H1 (cell line): ENCODE measurements around the gene GCM1. TPM values are rescaled to one million over a fixed set of nuclear protein-coding genes. Genes with fewer than 3 reads are reported as not detected.

ENCODE experiments used
- CTCF ChIA-PET: fragments of 300-600 bp; sonication (Branson Sonifier 250); formaldehyde crosslinking; loops from one replicate; lab custom pipeline; 2021; ENCODE audit not compliant: partially characterized antibody; lab: Charles Lee
- POLR2A ChIA-PET: fragments of 300-600 bp; sonication (Branson Sonifier 250); formaldehyde crosslinking; loops from one replicate; lab custom pipeline; 2021; ENCODE audit warnings: inconsistent platforms; ENCODE audit not compliant: partially characterized antibody; lab: Charles Lee
- DNase-seq, 2 experiments: peaks; one replicate each; pipeline versions ENCODE4 v3.0.0 to v3.0.0-alpha.2; 2010 to 2022; ENCODE audit warnings: low spot score in 2 of 2, low read depth in 1 of 2, mixed read lengths in 1 of 2
- FAIRE-seq: peaks from 2 replicates; lab custom pipeline; 2011; peaks lifted over from hg19 to GRCh38; lab: Jason Lieb, UNC
- H2AFZ ChIP-seq: 2 replicates; pipeline ENCODE4 v1.8.1; 2012; ENCODE audit warnings: low read length, inconsistent platforms
- H2AK5ac ChIP-seq: 2 replicates; pipeline ENCODE4 v1.6.1; 2013; ENCODE audit warnings: low read depth, low read length
- H2BK120ac ChIP-seq: replicated peaks from 2 replicates; pipeline ENCODE3; 2013; ENCODE audit warnings: low read depth, low read length, inconsistent platforms
- H2BK12ac ChIP-seq: 2 replicates; pipeline ENCODE4 v1.6.1; 2013; ENCODE audit warnings: low read depth, low read length
- H2BK15ac ChIP-seq: 2 replicates; pipeline ENCODE4 v1.6.1; 2013; ENCODE audit warnings: low read length
- H2BK20ac ChIP-seq: 2 replicates; pipeline ENCODE4 v1.6.1; 2013; ENCODE audit warnings: low read length
- H2BK5ac ChIP-seq: 2 replicates; pipeline ENCODE4 v1.6.1; 2013; ENCODE audit warnings: low read depth, low read length
- H3K14ac ChIP-seq: 2 replicates; pipeline ENCODE4 v1.6.1; 2013; ENCODE audit warnings: inconsistent platforms; ENCODE audit not compliant: insufficient read length
- H3K18ac ChIP-seq: 2 replicates; pipeline ENCODE4 v1.6.1; 2013; ENCODE audit warnings: low read length; ENCODE audit errors: extremely low read depth
- H3K23ac ChIP-seq: 2 replicates; pipeline ENCODE4 v1.6.1; 2013; ENCODE audit warnings: inconsistent platforms; ENCODE audit not compliant: insufficient read length
- H3K23me2 ChIP-seq: 2 replicates; pipeline ENCODE4 v1.6.1; 2013; ENCODE audit warnings: low read depth, low read length
- H3K27ac ChIP-seq: 2 replicates; pipeline ENCODE4 v1.6.1; 2011; ENCODE audit warnings: low read depth, low read length, inconsistent platforms
- H3K27me3 ChIP-seq, 4 experiments: replicated peaks in 1 of 4; 1 replicate in 1 of 4; 2 replicates in 3 of 4; pipeline versions ENCODE4 v1.6.1 to v1.8.1; 2011 to 2013; ENCODE audit warnings: low read length in 3 of 4, mild to moderate bottlenecking in 3 of 4, inconsistent platforms in 2 of 4, mixed read lengths in 2 of 4, moderate library complexity in 1 of 4; ENCODE audit not compliant: control insufficient read depth in 3 of 4, insufficient read depth in 3 of 4; ENCODE audit errors: extremely low read depth in 1 of 4
- H3K36me3 ChIP-seq, 4 experiments: 2 replicates each; pipeline versions ENCODE4 v1.6.1 to v1.8.1; 2011 to 2013; ENCODE audit warnings: mild to moderate bottlenecking in 4 of 4, low read length in 3 of 4, moderate library complexity in 2 of 4, control low read depth in 1 of 4, inconsistent platforms in 1 of 4; ENCODE audit not compliant: insufficient read depth in 4 of 4, control insufficient read depth in 2 of 4
- H3K4ac ChIP-seq: replicated peaks from 2 replicates; pipeline ENCODE3; 2013; ENCODE audit warnings: low read length, low read depth, mixed read lengths, inconsistent platforms; ENCODE audit not compliant: insufficient read length
- H3K4me1 ChIP-seq, 4 experiments: replicated peaks in 1 of 4; 1 replicate in 1 of 4; 2 replicates in 3 of 4; pipeline versions ENCODE4 v1.6.1 to v1.8.1; 2011 to 2013; ENCODE audit warnings: low read length in 3 of 4, inconsistent platforms in 2 of 4, mixed read lengths in 1 of 4; ENCODE audit not compliant: insufficient read depth in 4 of 4, control insufficient read depth in 3 of 4
- H3K4me2 ChIP-seq, 2 experiments: 2 replicates each; pipeline versions ENCODE4 v1.6.1 to v1.8.1; 2011 to 2013; ENCODE audit warnings: low read depth in 2 of 2, low read length in 2 of 2, control low read depth in 1 of 2, inconsistent platforms in 1 of 2, mild to moderate bottlenecking in 1 of 2; ENCODE audit not compliant: insufficient read depth in 1 of 2
- H3K4me3 ChIP-seq, 4 experiments: fragments of 200-600, 300-600 bp in 1 of 4; sonication (generic), shearing (Covaris generic), sonication (Bioruptor Twin) in 1 of 4; 2 replicates each; pipeline versions ENCODE4 v1.5.1 to v1.8.1; 2011 to 2016; ENCODE audit warnings: low read length in 4 of 4, low read depth in 3 of 4, control low read depth in 2 of 4, inconsistent platforms in 2 of 4, mild to moderate bottlenecking in 2 of 4, mixed read lengths in 1 of 4, moderate library complexity in 1 of 4; ENCODE audit not compliant: insufficient read depth in 2 of 4; ENCODE audit errors: extremely low read depth in 1 of 4
- H3K56ac ChIP-seq: replicated peaks from 2 replicates; pipeline ENCODE3; 2013; ENCODE audit warnings: low read depth, mild to moderate bottlenecking, mixed read lengths, low read length, inconsistent platforms; ENCODE audit not compliant: insufficient read length
- H3K79me1 ChIP-seq: 2 replicates; pipeline ENCODE4 v1.6.1; 2013; ENCODE audit warnings: low read depth, low read length, control low read depth
- H3K79me2 ChIP-seq, 2 experiments: 2 replicates each; pipeline versions ENCODE4 v1.6.1 to v1.8.1; 2012 to 2013; ENCODE audit warnings: low read length in 2 of 2, mild to moderate bottlenecking in 2 of 2, inconsistent platforms in 1 of 2; ENCODE audit not compliant: insufficient read depth in 2 of 2, control insufficient read depth in 1 of 2
- H3K9ac ChIP-seq, 4 experiments: replicated peaks in 1 of 4; 1 replicate in 1 of 4; 2 replicates in 3 of 4; pipeline versions ENCODE4 v1.6.1 to v1.8.1; 2011 to 2013; ENCODE audit warnings: low read depth in 3 of 4, low read length in 3 of 4, control low read depth in 2 of 4, mild to moderate bottlenecking in 2 of 4, moderate library complexity in 2 of 4, inconsistent platforms in 1 of 4; ENCODE audit errors: extremely low read depth in 1 of 4
- H3K9me3 ChIP-seq, 2 experiments: 2 replicates each; pipeline versions ENCODE4 v1.6.1 to v1.8.1; 2012 to 2013; ENCODE audit warnings: mild to moderate bottlenecking in 2 of 2, moderate library complexity in 2 of 2, control low read depth in 1 of 2, inconsistent platforms in 1 of 2, low read depth in 1 of 2, low read length in 1 of 2, mixed read lengths in 1 of 2; ENCODE audit not compliant: insufficient read depth in 2 of 2
- H4K20me1 ChIP-seq, 2 experiments: replicated peaks in 1 of 2; 2 replicates each; pipeline versions ENCODE3 to v1.8.1; 2011 to 2013; ENCODE audit warnings: inconsistent platforms in 2 of 2, low read length in 2 of 2, mild to moderate bottlenecking in 1 of 2; ENCODE audit not compliant: insufficient read depth in 2 of 2, control insufficient read depth in 1 of 2
- H4K5ac ChIP-seq: 2 replicates; pipeline ENCODE4 v1.6.1; 2013; ENCODE audit warnings: low read length, low read depth, mixed read lengths, inconsistent platforms; ENCODE audit not compliant: insufficient read length
- H4K8ac ChIP-seq: 2 replicates; pipeline ENCODE4 v1.8.0; 2013; ENCODE audit warnings: mild to moderate bottlenecking, moderate library complexity, low read length, inconsistent platforms; ENCODE audit not compliant: insufficient read depth; ENCODE audit errors: extremely low read depth
- H4K91ac ChIP-seq: replicated peaks from 2 replicates; pipeline ENCODE3; 2013; ENCODE audit warnings: low read length, mixed read lengths, inconsistent platforms; ENCODE audit not compliant: insufficient read length
- ATF3 ChIP-seq: IDR thresholded peaks from 2 replicates; pipeline ENCODE4 v1.6.1; 2011; ENCODE audit warnings: low read depth, mild to moderate bottlenecking, low read length; ENCODE audit not compliant: insufficient read depth
- PHF8 ChIP-seq: fragments of 200-600 bp; sonication (generic); conservative IDR thresholded peaks from 2 replicates; pipeline ENCODE4 v1.7.1; 2012; ENCODE audit warnings: low read depth, mild to moderate bottlenecking, inconsistent platforms, low read length, moderate library complexity
- WGBS, 2 experiments: shearing (Covaris generic) in 1 of 2; methylation state at CpG; one replicate each; pipeline versions ENCODE4 v1.1.6 to v1.1.7; 2013 to 2015; ENCODE audit warnings: low lambda C conversion rate in 2 of 2, mixed read lengths in 2 of 2, inconsistent platforms in 1 of 2, low coverage in 1 of 2, missing lambda C conversion rate in 1 of 2; ENCODE audit not compliant: insufficient replicate concordance in 2 of 2, insufficient coverage in 1 of 2, insufficient read length in 1 of 2; ENCODE audit errors: extremely low coverage in 1 of 2, missing lambda C conversion rate in 1 of 2; 5-methylcytosine and 5-hydroxymethylcytosine counted together
- polyA plus RNA-seq, 7 experiments: library from polyadenylated mRNA; depleted of rRNA in 3 of 7; stranded (reverse) in 5 of 7; unstranded in 2 of 7; fragments of >200 nt in 5 of 7; fragments of 200-250 nt in 2 of 7; gene quantifications; 1 replicate in 5 of 7; 2 replicates in 1 of 7; 4 replicates in 1 of 7; pipeline versions ENCODE4 v1.2.1 to v1.2.3, GENCODE V29; 2011 to 2013; ENCODE audit warnings: missing spikeins in 2 of 7, mixed read lengths in 2 of 7
- total RNA-seq: library from RNA; stranded (reverse); fragmentation: NEBNext Ultra II Directional; extraction: Animal tissue kit (Norgen Biotek cat#: 25700); gene quantifications from 2 replicates; pipeline ENCODE4 v1.2.1, GENCODE V29; 2021

The GCM1 gene
- total and polyA plus RNA-seq, 2 of the 8 experiments (the other 6 are each of a cell fraction or from before 2014, with no cell fraction given): not detected

- Histone ChIP-seq H3K23ac (no peak overlapping the region), H3K14ac (no peak overlapping the region), H2BK120ac (no peak overlapping the region), H2BK5ac (no peak overlapping the region), H4K8ac (no peak overlapping the region), H3K27ac (no peak overlapping the region), H3K23me2 (no peaks in the 10 kb centered on the region), H3K79me1 (no peaks in the 10 kb centered on the region), H2AFZ (no peak overlapping the region), H3K79me2 (no peaks in the 10 kb centered on the region), H3K4ac (no peak overlapping the region), H2BK15ac (no peak overlapping the region), H3K56ac (no peak overlapping the region), H2AK5ac (no peak overlapping the region), H3K9me3 (no peaks in the 10 kb centered on the region), H4K5ac (no peak overlapping the region), H3K4me2 (no peak overlapping the region), H3K9ac (no peak overlapping the region), H3K4me3 (no peak overlapping the region), H2BK20ac (no peak overlapping the region)
- CTCF ChIA-PET: interaction anchor here (0.7 to 1.6 kb wide), 4 partner anchors 8 to 40 kb away, joined by 3 to 6 read pairs (median 4); no protein-coding TSS in a partner anchor
- FAIRE-seq: no peak
- POLR2A ChIA-PET: no interaction called here
- WGBS, 2 experiments: 83% methylated on average over 4 of the region's 4 CpGs; no CpG with 5 or more reads in 1 of the 2 experiments
- TF ChIP-seq ATF3 (no peak), PHF8 (no peak)
- TF ChIP-seq, all 59 proteins: peak for 0
- no peaks in the 10 kb centered on the region for H4K20me1 ChIP-seq
- no peak for DNase-seq
- no peaks in the 10 kb centered on the region for H3K27me3 ChIP-seq
- H3K36me3 ChIP-seq: no peaks in the 10 kb centered on the region
- H4K91ac ChIP-seq: no peak overlapping the region
- no peak overlapping the region for H3K18ac ChIP-seq
- H3K4me1 ChIP-seq: no peaks in the 10 kb centered on the region
- H2BK12ac ChIP-seq: no peak overlapping the region
Observed at GRCh38 chr6:53154071-53154470, 5.4 kb upstream of the GCM1 start.
